DND-41 (cell line): Measurements from ENCODE around the gene EIF1.
"Not testable (repeated sequence)": the region's sequence is repeated elsewhere in the genome, so short reads cannot be mapped to it uniquely, and the experiment has no call there.

Source experiments
- ATAC-seq: fragments of 200-7000 bp; cut with Tn5 transposase; 3 replicates; pipeline ENCODE4 v1.9.1; 2021; ENCODE audit warnings: low read depth; ENCODE audit not compliant: insufficient read depth
- DNase-seq: peaks from one replicate; pipeline ENCODE4 v3.0.0-alpha.2; 2020
- H2AFZ ChIP-seq: 2 replicates; pipeline ENCODE4 v1.6.0; 2012; ENCODE audit warnings: low read depth, low read length
- H3K27ac ChIP-seq: 2 replicates; pipeline ENCODE4 v1.5.1; 2012; ENCODE audit warnings: low read length, inconsistent platforms
- H3K27me3 ChIP-seq: fragments of 200-600 bp; sonication (generic); 2 replicates; pipeline ENCODE4 v1.6.0; 2012; ENCODE audit warnings: low read length, mild to moderate bottlenecking, inconsistent platforms; ENCODE audit not compliant: insufficient read depth, poor library complexity
- H3K36me3 ChIP-seq: 2 replicates; pipeline ENCODE4 v1.5.1; 2012; ENCODE audit warnings: low read length, inconsistent platforms; ENCODE audit not compliant: insufficient read depth
- H3K4me1 ChIP-seq: 2 replicates; pipeline ENCODE4 v1.5.1; 2012; ENCODE audit warnings: mild to moderate bottlenecking, low read length; ENCODE audit not compliant: insufficient read depth
- H3K4me2 ChIP-seq: 2 replicates; pipeline ENCODE4 v1.6.0; 2012; ENCODE audit warnings: mild to moderate bottlenecking, moderate library complexity, low read length, inconsistent platforms; ENCODE audit not compliant: insufficient read depth
- H3K4me3 ChIP-seq, 2 experiments: fragments of 200-600 bp in 1 of 2; shearing (Covaris generic) in 1 of 2; 2 replicates each; pipeline ENCODE4 v1.5.1; 2012 to 2016; ENCODE audit warnings: inconsistent platforms in 2 of 2, low read length in 2 of 2, mild to moderate bottlenecking in 2 of 2, low read depth in 1 of 2, moderate library complexity in 1 of 2
- H3K79me2 ChIP-seq: 2 replicates; pipeline ENCODE4 v1.6.0; 2012; ENCODE audit warnings: low read length, inconsistent platforms; ENCODE audit not compliant: insufficient read depth
- H3K9ac ChIP-seq: 2 replicates; pipeline ENCODE4 v1.6.0; 2012; ENCODE audit warnings: low read depth, mild to moderate bottlenecking, inconsistent platforms, low read length, moderate library complexity
- H3K9me3 ChIP-seq: 2 replicates; pipeline ENCODE4 v1.5.1; 2012; ENCODE audit warnings: low read length, moderate library complexity, mild to moderate bottlenecking, inconsistent platforms; ENCODE audit not compliant: insufficient read depth, severe bottlenecking
- H4K20me1 ChIP-seq: 2 replicates; pipeline ENCODE4 v1.6.0; 2012; ENCODE audit warnings: low read length; ENCODE audit not compliant: insufficient read depth
- CTCF ChIP-seq: IDR thresholded peaks from 2 replicates; pipeline ENCODE4 v1.5.1; 2012; ENCODE audit warnings: borderline replicate concordance, low read length, moderate library complexity, mild to moderate bottlenecking; ENCODE audit not compliant: poor library complexity, severe bottlenecking; ENCODE audit errors: extremely low read depth
- EZH2 ChIP-seq: IDR thresholded peaks from 3 replicates; pipeline ENCODE4 v1.6.1; 2012; ENCODE audit warnings: borderline replicate concordance, low read depth, mild to moderate bottlenecking, moderate library complexity, low read length, inconsistent platforms; ENCODE audit not compliant: severe bottlenecking

Gene EIF1

DNA sequence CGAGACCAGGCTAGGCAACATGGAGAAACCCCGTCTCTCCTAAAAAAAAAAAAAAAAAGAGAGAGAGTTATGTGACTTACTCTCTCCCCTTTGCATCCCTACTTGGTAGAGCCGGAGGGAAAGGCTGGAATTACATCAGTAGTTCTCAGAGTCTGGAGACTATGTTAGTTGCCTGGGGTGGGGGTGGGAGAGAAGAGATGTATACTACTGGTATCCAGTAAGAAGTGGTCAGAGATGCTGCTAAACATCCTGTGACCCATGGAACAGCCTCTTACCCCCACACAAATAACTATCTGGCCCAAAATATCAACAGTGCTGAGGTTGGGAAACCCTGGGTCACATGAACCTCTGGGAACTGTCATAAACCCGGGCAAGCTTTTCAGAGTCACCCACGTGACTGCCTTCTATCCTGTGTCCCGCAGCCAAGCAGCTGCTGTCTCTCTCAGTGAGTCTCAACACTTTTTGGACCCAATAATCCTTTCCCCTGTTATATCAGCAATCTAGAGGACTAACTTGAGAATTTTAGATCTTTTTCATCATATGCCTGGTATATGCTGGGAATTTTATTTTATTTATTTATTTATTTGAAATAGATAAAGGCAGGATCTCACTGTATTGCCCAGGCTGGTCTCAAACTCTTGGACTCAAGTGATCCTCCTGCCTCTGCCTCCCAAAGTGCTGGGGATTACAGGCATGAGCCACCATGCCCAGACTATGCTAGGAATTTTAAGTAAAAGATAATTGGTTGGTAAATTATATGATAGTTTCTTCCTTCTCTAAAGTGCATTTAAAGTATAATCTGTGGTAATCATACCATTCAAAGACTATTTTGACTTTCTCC lies 8.7 kb downstream of the EIF1 start:
- H3K9ac ChIP-seq, result no peak overlapping the region
- H3K4me2 ChIP-seq, result no peak overlapping the region
- DNase-seq (no peak), ATAC-seq (no peak)
- no peak overlapping the region for H3K4me3 ChIP-seq
- no peaks in the 10 kb centered on the region for H3K79me2 ChIP-seq
- H3K36me3 ChIP-seq, result peaks cover 24% of the 10 kb centered on the region
- H3K9me3 ChIP-seq, result no peaks in the 10 kb centered on the region
- TF ChIP-seq EZH2 (no peak), CTCF (no peak)
- no peak overlapping the region for H3K27ac ChIP-seq
- H2AFZ ChIP-seq, result no peak overlapping the region
- peaks cover 7% of the 10 kb centered on the region; the same call in 1 of the 2 replicates for H4K20me1 ChIP-seq
- no peaks in the 10 kb centered on the region for H3K27me3 ChIP-seq
- H3K4me1 ChIP-seq, result no peaks in the 10 kb centered on the region

GRCh38 chr17:41700843-41701242 lies 12.2 kb downstream of the EIF1 start:
- H3K27me3 ChIP-seq, H2AFZ ChIP-seq, ATAC-seq, H3K9ac ChIP-seq, H3K4me1 ChIP-seq, H3K9me3 ChIP-seq, H3K79me2 ChIP-seq, H3K27ac ChIP-seq, H3K4me3 ChIP-seq, H3K36me3 ChIP-seq, DNase-seq, H4K20me1 ChIP-seq, H3K4me2 ChIP-seq: not testable (repeated sequence)

DNA sequence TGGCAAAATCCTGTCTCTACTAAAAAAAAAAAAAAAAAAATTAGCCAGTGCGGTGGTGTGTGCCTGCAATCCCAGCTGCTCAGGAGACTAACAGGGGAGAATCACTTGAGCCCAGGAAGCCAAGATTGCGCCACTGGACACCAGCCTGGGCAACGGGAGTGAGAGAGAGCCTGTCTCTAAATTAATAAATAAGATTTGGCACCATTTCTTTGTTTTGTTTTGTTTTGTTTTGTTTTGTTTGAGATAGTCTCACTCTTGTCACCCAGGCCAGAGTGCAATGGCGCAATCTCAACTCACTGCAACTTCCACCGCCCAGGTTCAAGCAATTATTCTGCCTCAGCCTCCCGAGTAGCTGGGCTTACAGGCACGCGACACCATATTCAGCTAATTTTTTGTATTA lies 14.0 kb downstream of the EIF1 start:
- Histone ChIP-seq H3K9ac (no peak overlapping the region), H3K4me3 (no peak overlapping the region), H3K36me3 (no peaks in the 10 kb centered on the region), H3K9me3 (no peaks in the 10 kb centered on the region), H3K4me2 (no peak overlapping the region), H3K4me1 (no peaks in the 10 kb centered on the region), H3K27me3 (no peaks in the 10 kb centered on the region), H3K79me2 (no peaks in the 10 kb centered on the region), H4K20me1 (no peaks in the 10 kb centered on the region), H2AFZ (no peak overlapping the region), H3K27ac (no peak overlapping the region)
- ATAC-seq, result no peak
- TF ChIP-seq EZH2 (no peak), CTCF (no peak)
- DNase-seq, result no peak

GRCh38 chr17:41705271-41705991 lies 16.7 kb downstream of the EIF1 start:
- H3K36me3 ChIP-seq, result no peaks in the 10 kb centered on the region
- H3K4me1 ChIP-seq, result no peaks in the 10 kb centered on the region
- H3K27ac ChIP-seq, result no peak overlapping the region
- no peaks in the 10 kb centered on the region for H3K79me2 ChIP-seq
- ATAC-seq (no peak), DNase-seq (no peak)
- no peaks in the 10 kb centered on the region for H4K20me1 ChIP-seq
- no peak overlapping the region for H3K4me3 ChIP-seq
- TF ChIP-seq CTCF (no peak), EZH2 (no peak)
- H3K9ac ChIP-seq, result no peak overlapping the region
- H3K4me2 ChIP-seq, result no peak overlapping the region
- H2AFZ ChIP-seq, result no peak overlapping the region
- no peaks in the 10 kb centered on the region for H3K9me3 ChIP-seq
- no peaks in the 10 kb centered on the region for H3K27me3 ChIP-seq
